EL (cell line): ENCODE results near the gene CTPS2.
"Not testable (repeated sequence)": the region's sequence is repeated elsewhere in the genome, so short reads cannot be mapped to it uniquely, and the experiment has no call there.

Source experiments
- DNase-seq: peaks from one replicate; pipeline ENCODE4 v3.0.0-alpha.2; 2016

CTPS2 gene

DNA sequence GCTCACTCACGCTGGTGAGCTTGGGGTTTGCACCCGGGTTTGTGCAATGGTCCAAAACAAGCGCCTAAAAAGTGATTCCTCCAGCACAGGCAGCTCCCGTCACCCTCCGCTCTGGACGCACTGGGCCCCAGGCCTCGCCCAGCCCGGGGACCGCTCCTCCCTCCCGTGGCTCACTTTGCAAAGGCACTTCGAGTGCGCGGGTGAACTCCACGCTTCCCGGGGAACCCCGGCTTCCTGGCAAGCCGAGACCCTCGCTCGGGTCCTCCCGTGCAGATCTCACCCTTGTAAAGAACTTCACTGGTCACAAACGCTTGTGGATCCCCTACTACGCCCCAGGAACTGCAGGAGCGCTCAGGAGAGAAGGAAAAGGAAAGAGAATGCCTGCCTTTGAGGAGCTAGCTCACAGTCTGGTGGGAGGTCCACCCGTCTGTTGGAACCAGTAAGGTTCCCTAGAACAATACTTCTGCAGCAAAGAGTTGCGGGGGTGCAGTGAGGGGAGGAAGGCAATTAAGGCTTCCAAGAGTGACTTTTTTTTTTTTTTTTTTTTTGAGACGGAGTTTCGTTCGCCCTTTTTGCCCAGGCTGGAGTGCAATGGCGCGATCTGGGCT lies at the start of gene CTPS2:
Gene CTPS2, minus strand, starts transcription at position 122 of the 608 bp plus-strand sequence. CDS start 9,767 bp downstream, outside the sequence.
- DNase-seq, result peak; percentile 61

GRCh38 chrX:16761500-16761899 lies 49.0 kb upstream of the CTPS2 start:
- not testable (repeated sequence) for DNase-seq

DNA sequence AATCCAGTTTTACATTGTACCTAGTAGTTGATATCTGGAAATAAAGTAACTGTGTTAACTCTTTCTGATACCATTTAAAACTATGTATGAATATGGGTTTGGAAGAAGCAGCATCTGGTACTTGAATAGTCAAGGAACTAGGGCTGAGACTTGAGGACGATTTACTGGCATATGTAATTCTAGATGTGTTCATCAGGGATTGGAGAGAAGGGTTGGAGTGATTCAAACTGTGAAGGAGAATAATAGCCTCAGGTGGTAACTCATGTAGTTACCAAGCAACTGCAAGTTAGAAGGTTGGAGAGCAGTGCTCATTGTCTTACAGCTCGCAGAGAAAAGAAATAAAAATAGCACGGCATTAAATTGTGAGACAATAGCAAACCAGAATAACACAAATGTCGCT lies 44.3 kb upstream of the CTPS2 start:
- DNase-seq, result no peak

DNA sequence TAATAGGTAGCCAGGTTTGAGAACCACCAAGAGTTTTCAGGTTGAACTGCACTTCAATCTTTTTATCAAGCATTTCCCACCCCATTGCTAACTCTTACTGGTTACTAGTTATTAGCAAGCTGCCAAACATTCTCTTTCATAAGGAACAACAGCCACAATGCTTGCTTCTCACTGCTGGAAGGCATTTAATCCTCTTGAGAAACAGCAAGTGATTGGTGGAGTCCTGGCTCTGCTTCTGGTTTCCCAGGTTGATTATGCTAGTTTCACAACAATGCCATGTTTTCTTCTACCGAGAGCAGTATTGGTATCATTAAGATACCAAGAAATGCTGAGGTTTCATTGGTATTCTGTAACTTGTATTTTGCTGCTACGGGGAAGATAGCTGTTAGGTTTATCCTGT lies 41.5 kb upstream of the CTPS2 start:
- no peak for DNase-seq

DNA sequence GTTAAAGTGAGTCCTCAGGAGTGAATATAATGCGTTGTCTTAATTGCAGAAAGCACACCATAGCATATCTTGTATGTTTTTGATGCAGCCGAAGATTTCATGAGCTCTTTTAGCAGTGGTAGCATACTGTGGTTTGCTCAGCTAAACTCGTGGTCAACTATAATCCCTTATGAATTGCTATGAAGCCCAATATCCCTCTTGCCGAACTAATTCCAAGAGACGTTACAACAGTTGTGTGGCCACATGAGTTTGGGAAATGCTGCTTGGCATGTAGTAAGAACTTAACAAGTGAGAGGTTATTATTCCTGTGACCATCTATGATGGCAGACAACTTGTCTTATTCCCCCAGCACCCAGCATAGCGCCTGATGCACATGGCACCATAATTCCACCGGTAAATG lies 37.7 kb upstream of the CTPS2 start:
- DNase-seq, result no peak

DNA sequence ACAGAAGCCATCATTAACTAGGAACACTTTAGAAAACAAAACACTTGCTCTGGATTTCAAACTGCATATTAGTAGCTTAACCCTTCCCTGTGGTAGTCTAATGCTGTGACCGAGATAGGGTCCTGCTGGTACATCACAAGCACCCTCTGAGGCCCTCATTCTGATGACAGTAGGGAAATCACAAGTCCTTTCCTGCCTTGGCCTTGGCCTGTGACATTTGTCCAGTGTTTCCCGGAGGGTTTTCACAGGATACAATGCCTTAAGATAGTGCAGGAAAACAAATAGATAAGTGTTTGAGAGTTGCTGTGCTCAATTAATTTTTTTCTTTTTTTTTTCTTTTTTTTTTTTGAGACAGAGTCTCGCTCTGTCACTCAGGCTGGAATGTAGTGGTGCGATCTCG lies 36.0 kb upstream of the CTPS2 start:
- no peak for DNase-seq

- DNase-seq, result no peak
Measured at GRCh38 chrX:16745659-16746058, 33.2 kb upstream of the CTPS2 start.

GRCh38 chrX:16745102-16745501 lies 32.6 kb upstream of the CTPS2 start:
- no peak for DNase-seq

- DNase-seq, result peak; percentile 66
Measured at GRCh38 chrX:16743604-16744325, 31.3 kb upstream of the CTPS2 start.

DNA sequence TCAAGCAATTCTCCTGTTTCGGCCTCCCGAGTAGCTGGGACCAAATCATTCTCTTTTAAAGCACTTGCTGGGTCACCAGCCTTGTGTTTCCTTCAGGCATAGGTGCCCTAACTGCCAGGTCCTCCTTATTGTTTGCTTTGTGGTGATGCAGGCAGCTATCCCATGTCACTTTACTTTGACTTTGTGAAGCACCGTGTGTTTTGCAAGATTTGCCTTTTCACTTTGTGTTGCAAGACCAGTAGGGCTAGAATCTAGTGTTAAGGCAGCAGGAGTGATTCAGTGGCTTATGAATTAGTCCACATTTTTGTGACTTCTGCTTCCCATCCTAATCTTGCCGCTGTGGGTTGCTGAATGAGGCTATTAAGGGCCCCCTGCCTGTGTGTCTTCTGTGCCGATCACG lies 27.1 kb upstream of the CTPS2 start:
- DNase-seq, result no peak

DNA sequence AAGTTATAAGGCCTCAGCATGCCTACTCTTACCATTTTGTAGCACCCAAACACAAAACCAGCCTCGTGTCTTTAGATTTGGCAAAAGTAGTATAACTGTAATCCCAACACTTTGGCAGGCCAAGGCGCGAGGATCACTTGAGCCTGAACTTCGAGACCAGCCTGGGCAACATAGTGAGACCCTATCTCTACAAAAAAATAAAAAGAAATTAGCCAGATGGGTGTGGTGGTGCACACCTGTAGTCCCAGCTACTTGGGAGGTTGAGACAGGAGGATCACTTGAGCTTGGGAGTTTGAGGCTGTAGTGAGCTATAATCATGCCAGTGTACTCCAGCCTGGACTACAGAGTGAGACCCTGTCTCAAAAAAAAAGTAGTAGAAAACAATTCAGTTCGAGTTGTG lies 24.6 kb upstream of the CTPS2 start:
- DNase-seq, result no peak

- no peak for DNase-seq
Measured at GRCh38 chrX:16733013-16733412, 20.5 kb upstream of the CTPS2 start.

GRCh38 chrX:16730450-16730849 lies 18.0 kb upstream of the CTPS2 start:
- no peak for DNase-seq

DNA sequence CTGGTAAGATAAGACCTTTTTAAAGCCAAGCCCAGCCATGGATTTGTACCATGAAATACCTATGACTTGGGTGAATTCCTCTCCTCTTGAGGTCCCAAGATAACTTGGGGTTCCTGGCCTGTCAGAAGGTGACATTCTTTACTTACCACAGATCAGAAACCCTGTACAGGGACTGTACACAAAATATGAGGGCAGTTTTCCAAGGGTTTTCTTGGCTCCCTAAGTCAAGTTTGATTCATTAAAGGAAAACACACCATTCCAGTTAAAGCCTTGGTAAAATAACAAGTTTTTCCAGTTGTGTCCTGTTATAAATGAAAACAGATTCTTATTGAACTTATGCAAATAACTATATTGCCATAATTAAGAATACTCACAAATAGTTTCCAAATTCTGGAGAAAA lies 15.2 kb upstream of the CTPS2 start:
- DNase-seq, result no peak

DNA sequence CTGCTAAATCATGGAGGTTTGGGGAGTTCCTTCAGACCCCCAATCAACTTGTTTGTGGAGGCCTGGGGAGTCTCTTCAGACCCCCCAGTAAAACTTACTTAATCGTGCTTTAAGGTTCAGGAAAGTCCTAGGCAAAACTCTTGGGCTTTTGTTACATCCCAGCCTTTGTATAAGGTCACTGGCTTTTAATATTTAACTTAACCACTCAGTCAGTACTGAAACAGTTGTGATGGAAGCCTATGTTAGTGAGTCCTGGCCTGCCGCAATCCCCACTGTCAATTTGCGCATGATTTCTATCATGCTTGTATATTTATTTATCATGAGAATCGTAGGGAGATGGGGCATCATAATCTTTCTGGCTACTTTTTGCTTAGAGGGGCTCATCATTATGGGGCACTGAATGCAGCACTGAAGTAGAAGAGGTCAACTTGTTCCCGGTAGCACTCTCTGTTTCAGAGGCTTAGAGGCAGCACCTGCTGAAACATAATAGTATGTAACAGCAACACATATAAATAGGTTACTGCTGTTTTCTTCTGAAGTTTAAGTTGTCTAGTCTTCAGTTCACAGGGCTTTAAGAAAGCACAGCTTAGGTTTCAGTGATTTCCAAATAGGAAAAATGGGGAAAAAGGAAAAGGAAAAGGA lies 14.0 kb upstream of the CTPS2 start:
- not testable (repeated sequence) for DNase-seq

GRCh38 chrX:16725072-16725471 lies 12.6 kb upstream of the CTPS2 start:
- DNase-seq, result no peak

GRCh38 chrX:16722481-16722880 lies 10.0 kb upstream of the CTPS2 start:
- DNase-seq, result no peak

GRCh38 chrX:16719334-16720084 lies 7.0 kb upstream of the CTPS2 start, which contains the start of gene SYAP1:
Gene SYAP1 (plus strand): TSS chrX:16719612. CDS start chrX:16719725, 113 bp downstream.
- peak; percentile 92 for DNase-seq

GRCh38 chrX:16718824-16719333 lies 6.4 kb upstream of the CTPS2 start:
- DNase-seq, result no peak

GRCh38 chrX:16716451-16716850 lies 4.0 kb upstream of the CTPS2 start:
- not testable (repeated sequence) for DNase-seq

DNA sequence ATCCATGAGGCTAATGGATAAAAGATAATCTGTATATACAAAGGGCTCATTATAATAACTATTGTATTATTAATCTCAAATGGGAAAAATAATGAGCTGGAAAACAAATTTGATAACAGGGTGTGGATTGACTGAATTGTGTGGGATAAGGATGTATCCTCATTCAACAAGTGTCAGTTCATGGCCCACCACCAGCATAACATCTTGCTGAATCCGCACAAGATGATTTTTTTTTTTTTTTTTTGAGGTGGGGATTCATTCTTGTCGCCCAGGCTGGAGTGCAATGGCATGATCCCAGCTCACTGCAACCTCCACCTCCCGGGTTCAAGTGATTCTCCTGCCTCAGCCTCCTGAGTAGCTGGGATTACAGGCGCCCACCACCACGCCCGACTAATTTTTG lies 3.2 kb upstream of the CTPS2 start:
- not testable (repeated sequence) for DNase-seq

GRCh38 chrX:16714504-16714903 lies 2.0 kb upstream of the CTPS2 start:
- DNase-seq, result no peak

- no peak for DNase-seq
Measured at GRCh38 chrX:16711893-16712547, 449 bp downstream of the CTPS2 start.
